ENCODE data around the gene ROMO1.
A peak's percentile ranks its signal among the peaks of the same experiment; 100 is the strongest.

ROMO1 gene

DNA sequence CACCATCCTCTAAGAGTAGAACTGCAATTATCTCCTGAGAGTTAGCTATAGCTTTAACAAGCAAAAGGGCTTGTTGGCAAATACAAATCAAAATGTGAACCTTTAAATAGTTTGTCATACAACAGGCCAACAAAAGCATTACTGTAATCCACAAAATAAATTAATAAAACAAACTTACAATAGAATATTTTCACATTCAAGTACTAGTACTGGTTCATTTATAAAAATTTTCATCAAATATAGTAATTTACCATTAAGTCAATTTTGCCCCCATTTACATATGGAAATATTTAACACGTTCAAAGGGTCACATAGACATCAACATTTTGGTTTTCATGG is 33.4 kb downstream of the ROMO1 start:
- H3K36me3 ChIP-seq (ENCODE audit: control insufficient read depth in 1 of 2, insufficient read depth in 2 of 2, low read length in 2 of 2): peaks cover 74 to 75% of the 10 kb centered on the region in 2 donors
- no peaks in the 10 kb centered on the region for H3K27me3 ChIP-seq (ENCODE audit: low read depth, low read length)
- no peaks in the 10 kb centered on the region for H3K9me3 ChIP-seq (ENCODE audit: control insufficient read depth in 1 of 2, low read length in 2 of 2)
- no peak overlapping the region for H3K27ac ChIP-seq (ENCODE audit: low read length)
- no peak overlapping the region for H3K4me3 ChIP-seq (ENCODE audit: low read depth in 1 of 2, low read length in 2 of 2)
- peaks cover 27 to 82% of the 10 kb centered on the region in 2 donors for H3K4me1 ChIP-seq (ENCODE audit: control insufficient read depth in 1 of 2, insufficient read depth in 2 of 2, low read length in 2 of 2)

DNA sequence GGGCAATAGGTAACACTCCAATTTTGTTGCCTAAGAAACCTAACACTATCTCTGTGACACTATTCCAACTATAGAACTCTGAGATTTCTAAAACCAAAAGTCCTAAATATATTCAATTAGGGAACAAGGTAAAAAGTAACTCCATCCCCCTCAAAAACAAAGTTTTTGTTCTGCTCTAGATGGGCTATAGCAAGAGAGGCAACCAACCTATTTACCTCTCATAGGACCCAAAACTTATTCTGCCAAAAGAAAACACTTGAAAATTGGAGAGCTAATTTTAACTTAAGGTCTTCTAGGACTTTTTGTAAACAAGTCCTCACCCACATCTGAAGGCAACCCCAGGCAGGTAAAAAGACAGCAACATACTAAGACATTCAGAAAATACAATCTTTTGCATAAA is 35.2 kb downstream of the ROMO1 start:
- H3K4me1 ChIP-seq (ENCODE audit: control insufficient read depth in 1 of 2, insufficient read depth in 2 of 2, low read length in 2 of 2): peaks cover 33 to 93% of the 10 kb centered on the region in 2 donors
- no peak overlapping the region for H3K4me3 ChIP-seq (ENCODE audit: low read depth in 1 of 2, low read length in 2 of 2)
- H3K27me3 ChIP-seq (ENCODE audit: low read depth, low read length): no peaks in the 10 kb centered on the region
- H3K27ac ChIP-seq (ENCODE audit: low read length): no peak overlapping the region
- peaks cover 79 to 82% of the 10 kb centered on the region in 2 donors for H3K36me3 ChIP-seq (ENCODE audit: control insufficient read depth in 1 of 2, insufficient read depth in 2 of 2, low read length in 2 of 2)
- H3K9me3 ChIP-seq (ENCODE audit: control insufficient read depth in 1 of 2, low read length in 2 of 2): no peaks in the 10 kb centered on the region

DNA sequence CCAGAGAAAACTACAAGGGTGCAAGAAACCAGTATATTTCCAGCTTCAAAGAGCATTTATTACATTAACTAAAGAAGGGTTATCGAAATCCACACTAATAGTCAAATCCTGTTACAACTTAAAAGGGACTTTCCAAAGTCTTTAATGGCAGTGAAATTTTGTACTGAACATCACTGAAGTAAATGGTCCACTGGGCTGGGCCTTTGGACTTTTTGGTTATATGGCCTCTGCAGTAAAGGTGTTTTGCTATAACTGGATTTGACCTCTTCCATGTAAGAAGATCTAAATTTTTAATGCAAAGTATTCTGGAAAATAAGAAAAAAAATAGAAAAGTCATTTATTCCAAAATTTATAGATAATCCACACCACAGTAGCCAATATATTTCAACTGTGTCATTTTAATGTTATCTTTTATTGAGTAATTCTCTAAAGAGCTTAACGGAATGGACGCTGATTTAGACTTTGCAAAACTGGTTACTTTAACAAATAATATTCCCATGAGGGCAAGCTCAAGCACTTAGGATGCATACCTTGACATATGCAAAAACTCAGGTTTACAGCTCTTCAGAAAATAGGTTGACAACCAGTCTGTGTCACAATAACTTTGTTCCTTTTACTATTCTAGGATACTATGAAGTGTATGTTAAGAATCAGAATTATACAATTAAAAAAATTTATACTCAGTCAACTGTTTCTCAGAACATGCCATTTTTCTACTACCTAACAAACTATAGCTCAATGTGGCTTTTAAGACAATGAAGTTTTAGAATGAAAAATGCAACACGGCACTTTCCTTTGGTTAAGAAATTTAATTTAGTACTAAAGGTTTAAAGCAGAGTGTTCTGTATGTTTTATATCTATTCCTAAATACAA is 35.8 kb downstream of the ROMO1 start:
- Histone ChIP-seq H3K9me3 (ENCODE audit: control insufficient read depth in 1 of 2, low read length in 2 of 2) (no peaks in the 10 kb centered on the region), H3K27ac (ENCODE audit: low read length) (no peak overlapping the region), H3K4me3 (ENCODE audit: low read depth in 1 of 2, low read length in 2 of 2) (peak overlapping the region; percentile 24), H3K4me1 (ENCODE audit: control insufficient read depth in 1 of 2, insufficient read depth in 2 of 2, low read length in 2 of 2) (peaks cover 33 to 93% of the 10 kb centered on the region in 2 donors), H3K36me3 (ENCODE audit: control insufficient read depth in 1 of 2, insufficient read depth in 2 of 2, low read length in 2 of 2) (peaks cover 79 to 82% of the 10 kb centered on the region in 2 donors), H3K27me3 (ENCODE audit: low read depth, low read length) (no peaks in the 10 kb centered on the region)

DNA sequence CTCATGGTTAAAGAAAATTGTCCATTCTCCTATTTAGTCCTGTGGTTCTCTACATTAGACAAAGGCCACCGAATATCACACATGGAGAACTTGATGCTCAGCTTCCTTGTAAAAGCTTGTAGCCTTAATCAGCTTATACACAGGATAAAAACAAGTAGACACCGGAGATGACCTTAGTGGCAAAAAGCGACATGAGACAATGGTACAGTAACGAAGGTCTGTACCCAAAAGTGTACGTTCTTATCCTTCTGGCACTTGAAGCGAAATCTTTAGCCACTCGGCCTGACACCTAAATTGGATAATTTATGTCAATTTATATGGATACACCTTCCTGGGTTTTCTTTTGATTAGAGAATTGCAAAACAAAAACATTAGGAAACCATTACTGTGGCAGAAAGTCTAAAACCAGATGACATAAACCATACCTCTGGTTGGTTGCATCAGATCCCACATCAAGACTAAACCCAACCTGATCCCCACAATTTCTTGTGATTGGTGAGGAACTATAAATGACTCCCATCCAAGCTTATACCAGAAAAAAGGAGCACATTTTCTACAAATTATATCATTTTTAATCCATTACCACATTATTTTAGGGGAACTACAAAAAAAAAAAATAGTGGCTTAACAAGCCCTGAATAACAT is 36.7 kb downstream of the ROMO1 start:
- no peaks in the 10 kb centered on the region for H3K9me3 ChIP-seq (ENCODE audit: control insufficient read depth in 1 of 2, low read length in 2 of 2)
- peaks cover 27 to 90% of the 10 kb centered on the region in 2 donors for H3K4me1 ChIP-seq (ENCODE audit: control insufficient read depth in 1 of 2, insufficient read depth in 2 of 2, low read length in 2 of 2)
- peaks cover 78 to 79% of the 10 kb centered on the region in 2 donors for H3K36me3 ChIP-seq (ENCODE audit: control insufficient read depth in 1 of 2, insufficient read depth in 2 of 2, low read length in 2 of 2)
- H3K4me3 ChIP-seq (ENCODE audit: low read depth in 1 of 2, low read length in 2 of 2): peak overlapping the region; percentile 24
- H3K27ac ChIP-seq (ENCODE audit: low read length): no peak overlapping the region
- no peaks in the 10 kb centered on the region for H3K27me3 ChIP-seq (ENCODE audit: low read depth, low read length)

DNA sequence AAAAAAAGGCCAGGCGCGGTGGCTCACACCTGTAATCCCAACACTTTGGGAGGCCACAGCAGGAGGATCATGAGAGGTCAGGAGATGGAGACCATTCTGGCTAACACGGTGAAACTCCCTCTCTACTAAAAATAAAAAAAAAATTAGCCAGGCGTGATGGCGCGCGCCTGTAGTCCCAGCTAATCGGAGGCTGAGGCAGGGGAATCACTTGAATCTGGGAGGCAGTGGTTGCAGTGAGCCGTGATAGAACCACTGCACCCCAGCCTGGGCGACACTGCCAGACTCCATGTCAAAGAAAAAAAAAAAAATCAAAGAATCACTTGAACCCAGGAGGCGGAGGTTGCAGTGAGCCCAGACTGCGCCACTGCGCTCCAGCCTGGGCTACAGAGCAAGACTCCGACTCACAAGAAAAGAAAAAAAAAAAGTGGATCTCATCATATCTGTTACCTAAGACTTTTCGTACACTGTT is 38.7 kb downstream of the ROMO1 start:
- Histone ChIP-seq H3K9me3 (ENCODE audit: control insufficient read depth in 1 of 2, low read length in 2 of 2) (no peaks in the 10 kb centered on the region), H3K27ac (ENCODE audit: low read length) (no peak overlapping the region), H3K36me3 (ENCODE audit: control insufficient read depth in 1 of 2, insufficient read depth in 2 of 2, low read length in 2 of 2) (peaks cover 61 to 80% of the 10 kb centered on the region in 2 donors), H3K27me3 (ENCODE audit: low read depth, low read length) (no peaks in the 10 kb centered on the region), H3K4me1 (ENCODE audit: control insufficient read depth in 1 of 2, insufficient read depth in 2 of 2, low read length in 2 of 2) (peaks cover 21 to 70% of the 10 kb centered on the region in 2 donors), H3K4me3 (ENCODE audit: low read depth in 1 of 2, low read length in 2 of 2) (peak overlapping the region in 1 of 2 donors; percentile 23)

DNA sequence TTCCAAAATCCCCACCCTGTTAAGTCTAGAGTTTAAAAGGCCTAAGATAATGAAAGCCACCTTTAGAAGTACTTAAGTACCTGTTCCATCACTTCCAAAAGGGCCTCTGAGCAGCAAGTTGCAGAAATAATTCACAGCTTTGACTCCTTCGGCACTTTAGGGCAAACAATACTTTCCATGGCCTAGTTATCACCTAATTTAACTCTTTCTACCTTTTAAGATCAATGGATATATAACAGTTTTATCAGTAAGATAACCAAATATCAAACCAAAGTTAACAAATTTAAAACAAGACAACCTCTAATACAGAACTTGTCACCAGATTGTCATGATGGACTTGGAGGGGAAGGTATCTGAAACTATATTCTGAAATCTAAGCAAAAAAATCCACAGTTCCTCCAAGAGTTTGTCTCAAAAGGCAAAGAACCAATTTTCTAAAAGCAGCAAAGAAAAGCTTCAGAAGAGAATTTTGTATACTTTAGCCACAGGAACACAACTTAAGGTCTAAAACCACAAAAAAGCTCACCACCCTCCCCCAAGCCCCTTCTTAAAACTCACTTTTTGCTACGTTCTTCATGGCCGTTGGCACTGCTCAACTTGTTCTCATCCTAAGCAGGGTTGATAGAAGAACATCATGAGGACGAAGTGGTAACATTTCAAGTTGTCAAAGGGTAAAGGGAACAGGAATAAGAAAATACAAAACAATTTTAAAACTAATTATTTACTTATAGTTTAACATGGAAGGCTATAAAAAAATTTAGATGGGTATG is 39.4 kb downstream of the ROMO1 start:
- Histone ChIP-seq H3K4me3 (ENCODE audit: low read depth in 1 of 2, low read length in 2 of 2) (peak overlapping the region in 1 of 2 donors; percentile 23), H3K27ac (ENCODE audit: low read length) (peak overlapping the region; percentile 43), H3K36me3 (ENCODE audit: control insufficient read depth in 1 of 2, insufficient read depth in 2 of 2, low read length in 2 of 2) (peaks cover 54 to 73% of the 10 kb centered on the region in 2 donors)

DNA sequence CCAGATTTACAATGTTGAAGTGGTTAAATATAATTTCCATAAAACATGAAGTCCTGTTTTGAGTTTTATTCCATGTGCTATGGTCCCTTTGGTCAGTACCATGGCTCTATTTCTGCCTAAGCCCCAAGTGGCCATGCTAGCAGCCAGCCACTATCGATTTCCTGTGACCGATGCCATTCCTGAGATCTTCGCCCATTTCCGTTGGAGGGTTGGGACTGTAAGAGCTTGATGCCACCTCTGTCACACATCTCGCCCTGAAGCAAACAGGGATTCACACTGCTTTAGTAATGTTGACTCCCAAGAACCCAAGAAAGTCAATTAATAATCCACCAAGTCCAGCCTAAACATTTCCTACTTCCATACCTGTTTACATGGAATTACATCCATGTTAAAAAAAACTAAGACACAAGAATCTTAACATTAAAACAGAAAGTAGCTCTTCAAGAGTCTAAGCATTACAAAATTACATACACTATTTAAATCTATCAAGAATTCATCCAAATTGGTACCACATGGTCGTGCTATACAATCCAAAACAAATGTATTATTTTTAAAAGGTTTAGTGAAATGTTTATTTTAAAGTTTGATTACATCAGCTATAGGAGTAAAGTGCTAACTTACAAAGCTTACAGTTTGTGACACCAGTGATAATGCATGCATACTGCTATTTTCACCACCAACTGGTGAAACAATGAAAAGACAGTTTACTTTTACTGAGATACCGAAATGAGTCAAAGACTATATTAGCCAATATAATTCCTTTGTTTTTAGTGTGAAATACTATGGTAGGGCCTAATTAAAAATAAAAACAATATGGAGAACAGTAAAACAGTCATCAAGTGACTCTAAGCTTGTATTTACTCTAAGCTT is 40.3 kb downstream of the ROMO1 start:
- no peaks in the 10 kb centered on the region for H3K9me3 ChIP-seq (ENCODE audit: control insufficient read depth in 1 of 2, low read length in 2 of 2)
- H3K36me3 ChIP-seq (ENCODE audit: control insufficient read depth in 1 of 2, insufficient read depth in 2 of 2, low read length in 2 of 2): peaks cover 45 to 64% of the 10 kb centered on the region in 2 donors
- H3K27ac ChIP-seq (ENCODE audit: low read length): peak overlapping the region; percentile 76
- H3K27me3 ChIP-seq (ENCODE audit: low read depth, low read length): no peaks in the 10 kb centered on the region
- peaks cover 20 to 54% of the 10 kb centered on the region in 2 donors for H3K4me1 ChIP-seq (ENCODE audit: control insufficient read depth in 1 of 2, insufficient read depth in 2 of 2, low read length in 2 of 2)
- peak overlapping the region; percentile 66 to 87 for H3K4me3 ChIP-seq (ENCODE audit: low read depth in 1 of 2, low read length in 2 of 2)

More for the DNA sequence above, 39.4 kb downstream of the ROMO1 start:
- peaks cover 26 to 64% of the 10 kb centered on the region in 2 donors for H3K4me1 ChIP-seq (ENCODE audit: control insufficient read depth in 1 of 2, insufficient read depth in 2 of 2, low read length in 2 of 2)
- H3K9me3 ChIP-seq (ENCODE audit: control insufficient read depth in 1 of 2, low read length in 2 of 2): no peaks in the 10 kb centered on the region
- no peaks in the 10 kb centered on the region for H3K27me3 ChIP-seq (ENCODE audit: low read depth, low read length)

DNA sequence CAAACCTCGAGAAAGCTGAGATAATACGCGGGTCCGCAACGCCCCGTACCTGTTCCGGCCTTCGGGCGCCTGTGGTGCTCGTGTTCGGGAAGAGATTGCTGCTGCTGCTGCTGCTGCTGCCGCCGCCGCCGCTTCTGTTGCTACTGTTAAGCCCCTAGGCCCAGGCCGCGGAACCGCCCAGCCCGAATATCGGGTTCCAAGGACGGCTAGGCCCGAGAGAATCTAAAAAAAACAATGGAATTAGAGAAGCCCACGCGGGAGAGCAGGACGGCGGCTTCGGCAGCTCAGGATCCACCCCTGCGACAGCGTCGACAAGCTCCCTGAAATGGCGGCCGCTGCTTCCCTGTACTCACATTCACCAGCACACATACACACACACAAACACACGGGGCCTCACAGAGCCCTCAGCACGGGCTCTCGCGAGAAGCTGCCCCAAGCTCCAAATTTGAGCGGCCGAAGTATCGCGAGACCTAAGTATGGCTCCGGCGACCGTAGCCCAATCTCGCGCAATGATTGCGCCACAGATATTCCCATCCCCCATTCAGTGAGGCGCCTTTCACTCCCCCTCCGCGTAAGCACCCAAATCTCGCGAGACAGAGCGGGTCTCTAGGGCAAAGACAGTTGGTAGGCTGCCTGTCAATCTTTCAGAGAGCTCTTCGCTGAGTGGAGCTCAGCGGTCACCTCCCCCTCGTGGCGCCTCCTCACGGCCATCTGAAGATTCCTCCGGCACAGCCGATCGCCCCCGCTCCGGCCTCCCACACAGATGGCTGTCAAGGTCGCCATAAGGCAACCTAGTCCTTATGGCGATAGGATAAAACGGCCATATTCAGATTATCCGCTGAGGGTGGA is 42.9 kb downstream of the ROMO1 start, which contains the start of gene RBM39:
Gene RBM39 (minus strand): TSS at position 369 of the 849 bp plus-strand sequence. CDS start 1,386 bp downstream, outside the sequence.
- H3K4me3 ChIP-seq (ENCODE audit: low read depth in 1 of 2, low read length in 2 of 2): peak within 1 kb of the TSS; percentile 87 to 97
- H3K27me3 ChIP-seq (ENCODE audit: low read depth, low read length): no peaks in the 10 kb centered on the region
- peak within 1 kb of the TSS; percentile 100 for H3K27ac ChIP-seq (ENCODE audit: low read length)
- H3K36me3 ChIP-seq (ENCODE audit: control insufficient read depth in 1 of 2, insufficient read depth in 2 of 2, low read length in 2 of 2): peaks cover 25 to 44% of the 10 kb centered on the region in 2 donors
- H3K4me1 ChIP-seq (ENCODE audit: control insufficient read depth in 1 of 2, insufficient read depth in 2 of 2, low read length in 2 of 2): peaks cover 14 to 28% of the 10 kb centered on the region in 2 donors
- no peaks in the 10 kb centered on the region for H3K9me3 ChIP-seq (ENCODE audit: control insufficient read depth in 1 of 2, low read length in 2 of 2)

DNA sequence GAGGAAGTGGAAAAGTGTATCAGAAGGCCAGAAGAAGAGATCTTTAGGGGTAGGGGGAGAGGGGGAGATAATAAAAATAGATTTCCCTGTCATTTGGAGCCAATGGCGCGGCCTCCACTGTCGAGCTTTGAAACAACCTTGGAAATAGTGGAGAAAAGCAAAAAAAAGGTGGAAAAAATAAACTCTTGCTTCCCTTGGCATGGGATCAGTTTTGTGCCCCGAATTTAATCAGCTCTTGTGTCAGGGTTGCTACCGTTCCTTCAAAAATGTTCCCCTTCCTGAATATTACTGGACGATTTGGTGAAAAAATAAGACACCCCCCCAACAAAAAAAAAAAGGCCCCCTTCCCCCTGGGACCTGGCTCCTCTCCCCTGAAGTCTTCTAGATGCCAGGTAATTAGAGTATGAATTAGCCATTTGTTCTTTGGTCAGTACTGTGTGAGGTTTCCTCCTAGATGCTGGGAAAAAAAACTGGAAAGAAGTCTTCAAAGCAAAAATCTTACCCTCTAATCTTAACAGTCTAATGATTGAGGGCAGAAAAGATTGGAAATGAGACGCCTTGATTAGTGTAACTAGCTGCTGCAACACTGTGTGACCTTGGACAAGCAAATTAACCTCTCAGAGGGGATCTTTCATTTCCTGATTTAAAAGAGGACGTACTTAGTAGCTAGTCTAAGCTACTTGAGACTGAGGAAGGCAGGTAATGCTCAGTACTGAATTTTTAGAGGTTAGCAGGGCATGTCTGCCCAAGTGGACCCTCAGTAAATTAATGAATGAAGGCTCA is 43.7 kb downstream of the ROMO1 start:
- peaks cover 14 to 26% of the 10 kb centered on the region in 2 donors for H3K4me1 ChIP-seq (ENCODE audit: control insufficient read depth in 1 of 2, insufficient read depth in 2 of 2, low read length in 2 of 2)
- H3K9me3 ChIP-seq (ENCODE audit: control insufficient read depth in 1 of 2, low read length in 2 of 2): no peaks in the 10 kb centered on the region
- peak overlapping the region; percentile 100 for H3K27ac ChIP-seq (ENCODE audit: low read length)
- peaks cover 25 to 42% of the 10 kb centered on the region in 2 donors for H3K36me3 ChIP-seq (ENCODE audit: control insufficient read depth in 1 of 2, insufficient read depth in 2 of 2, low read length in 2 of 2)
- no peaks in the 10 kb centered on the region for H3K27me3 ChIP-seq (ENCODE audit: low read depth, low read length)
- peak overlapping the region; percentile 51 to 79 for H3K4me3 ChIP-seq (ENCODE audit: low read depth in 1 of 2, low read length in 2 of 2)

Measured in muscle layer of duodenum (tissue), 2 donors.